NCI-H1436 (cell line): ENCODE measurements around the gene AKNA.

Experiments used
- DNase-seq: peaks from one replicate; lab custom pipeline; 2025; lab: John Stamatoyannopoulos, UW

Gene AKNA

DNA sequence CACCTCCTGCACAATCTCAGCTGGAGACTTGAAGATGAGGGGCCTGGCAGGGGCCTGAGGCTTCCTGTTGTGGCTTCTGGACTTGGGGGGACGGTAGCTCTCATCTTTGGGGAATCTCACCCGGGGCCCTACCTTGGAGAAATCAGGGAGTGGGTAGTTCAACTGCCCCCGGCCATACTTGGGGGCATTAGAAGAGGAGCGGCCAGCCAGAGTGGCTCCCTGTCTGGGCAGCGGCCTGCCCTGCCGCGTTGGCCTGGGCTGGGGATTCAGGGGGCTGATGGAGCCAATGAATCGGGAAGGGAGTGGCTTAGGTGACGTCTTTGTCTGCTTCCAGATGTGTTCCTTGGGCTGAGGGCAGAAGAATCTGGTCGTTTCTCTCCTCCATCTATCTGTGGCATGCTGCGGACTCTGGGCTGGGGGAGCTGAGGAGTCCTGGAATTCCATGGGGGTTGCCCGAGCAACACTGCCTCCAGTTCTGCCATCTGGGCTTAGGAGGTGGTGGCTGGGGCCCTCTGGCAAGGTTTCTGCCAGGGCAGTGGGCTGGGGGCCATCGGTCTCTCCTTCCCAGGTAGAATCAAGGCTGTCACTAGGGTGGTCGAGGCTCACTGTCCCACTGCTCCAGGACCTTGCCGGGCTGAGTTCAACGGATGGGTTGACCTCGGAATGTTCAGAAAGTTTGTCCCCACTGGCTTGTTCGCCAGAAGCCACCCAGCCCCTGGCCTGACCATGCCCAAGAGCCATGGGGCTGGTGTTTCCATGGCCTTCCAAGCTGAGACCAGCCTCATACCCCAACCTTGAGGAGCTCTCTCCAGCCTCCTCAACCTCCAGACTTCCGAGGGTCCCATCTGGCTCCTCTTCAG is 11.0 kb downstream of the AKNA start:
- no peak for DNase-seq

DNA sequence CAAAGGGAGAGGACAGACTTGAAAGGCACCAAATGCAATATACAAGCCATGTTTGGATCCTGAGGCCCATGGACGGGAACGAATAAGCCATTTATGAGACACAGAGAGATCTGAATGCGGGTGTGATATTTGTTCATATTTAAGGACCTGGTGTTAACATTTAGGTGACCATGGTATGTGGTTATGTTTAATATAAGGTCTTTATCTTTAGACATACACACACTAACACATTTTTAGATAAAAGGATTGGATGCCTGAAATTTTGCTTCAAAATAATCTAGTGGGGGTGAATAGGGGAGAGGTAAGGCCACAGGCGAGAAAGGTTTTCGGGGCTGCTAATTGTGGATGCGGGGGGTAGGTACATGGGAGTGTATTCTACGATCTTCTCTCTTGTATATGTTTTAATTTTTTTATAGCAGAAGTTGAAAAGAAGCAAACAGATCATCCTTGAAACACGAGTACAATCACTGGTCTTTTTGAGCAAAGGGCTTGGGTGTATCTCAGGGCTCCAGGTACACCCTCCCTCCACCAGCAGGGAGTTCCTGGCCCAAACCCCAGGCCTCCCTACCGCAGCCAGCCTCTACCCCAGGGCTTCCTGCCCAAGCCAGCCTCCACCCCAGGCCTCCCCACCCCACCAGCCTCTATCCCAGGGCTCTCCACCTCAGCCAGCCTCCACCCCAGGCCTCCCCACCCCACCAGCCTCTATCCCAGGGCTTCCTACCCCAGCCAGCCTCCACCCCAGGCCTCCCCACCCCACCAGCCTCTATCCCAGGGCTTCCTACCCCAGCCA is 12.2 kb downstream of the AKNA start:
- DNase-seq, result no peak

DNA sequence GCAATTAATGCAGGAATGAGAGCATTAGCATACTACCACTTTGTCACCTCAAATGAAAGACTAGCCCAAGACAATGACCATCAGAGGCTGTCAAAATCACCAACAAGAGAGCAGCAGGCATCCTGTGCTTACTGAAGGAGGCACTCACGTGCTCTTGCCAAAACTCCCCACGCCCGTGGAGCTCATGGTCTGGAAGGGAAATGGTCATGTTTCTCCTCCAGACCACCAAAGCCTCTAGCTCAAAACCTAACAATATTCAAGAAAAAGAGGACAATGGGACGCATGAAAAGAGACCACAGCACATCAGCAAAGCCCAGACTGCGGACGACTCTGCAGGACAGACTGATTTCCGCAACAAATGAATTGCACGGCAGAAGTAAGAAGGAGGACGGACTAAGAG is 12.8 kb downstream of the AKNA start:
- DNase-seq, result no peak

DNA sequence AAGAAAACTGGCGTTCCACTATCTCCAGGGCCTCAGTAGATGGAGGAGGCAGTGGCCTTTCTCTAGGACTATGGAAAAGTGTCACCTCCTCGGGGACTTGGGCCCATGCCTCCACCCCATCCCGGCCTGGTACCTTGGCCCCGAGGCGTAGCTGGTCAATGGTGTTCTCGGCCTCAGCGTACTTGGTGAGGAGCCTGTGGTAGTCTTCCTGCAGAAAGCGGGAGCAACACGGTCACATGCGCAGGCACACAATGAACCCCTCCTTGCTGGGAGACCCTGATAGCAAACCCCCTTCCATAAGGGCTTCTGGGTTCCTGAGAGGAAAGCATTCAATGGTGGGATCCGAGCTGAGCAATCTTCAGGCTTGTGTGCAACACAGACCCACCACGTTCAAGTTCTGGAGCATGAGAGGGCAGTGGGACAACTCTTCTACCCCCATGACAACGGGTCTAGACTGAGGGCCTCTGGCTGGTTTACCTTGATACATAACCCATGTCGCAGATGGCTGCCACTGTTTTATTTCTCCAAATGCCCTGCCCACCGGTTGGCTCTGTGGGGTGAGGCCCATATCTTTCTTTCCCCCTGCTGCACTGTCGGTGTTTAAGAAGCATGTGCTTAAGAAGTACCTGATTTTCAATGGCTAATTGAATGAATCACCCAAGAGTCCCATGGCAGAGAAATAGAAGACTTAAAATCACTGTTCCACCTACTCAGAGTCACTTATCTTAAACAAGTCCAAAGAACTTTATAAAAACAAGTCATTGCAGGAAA is 13.6 kb downstream of the AKNA start:
- DNase-seq, result no peak

DNA sequence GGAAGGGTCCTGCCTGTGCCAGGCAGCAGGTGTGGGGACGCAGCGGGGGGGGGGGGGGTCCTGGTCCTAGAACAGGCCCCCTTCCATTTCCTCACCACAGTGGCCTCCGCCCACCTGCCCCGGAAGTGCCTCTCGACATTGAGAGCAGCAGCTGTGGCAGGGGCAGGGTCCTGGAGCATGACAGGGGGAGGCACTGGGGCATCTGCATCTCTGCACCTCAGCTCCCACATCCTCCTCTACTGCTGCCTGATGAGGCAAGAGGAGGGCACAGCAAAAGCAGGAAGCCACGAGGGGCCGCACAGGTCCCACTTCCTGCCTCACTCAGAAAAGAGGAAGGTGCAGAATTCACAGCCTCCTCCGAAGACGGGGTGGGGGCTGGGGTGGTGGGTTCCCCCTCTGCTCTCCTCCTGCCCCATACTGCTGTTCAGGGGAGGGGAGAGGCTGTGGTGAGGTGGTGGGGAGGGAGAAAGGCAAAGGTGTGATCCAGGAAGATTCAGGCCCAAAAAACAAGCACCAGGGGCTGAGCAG is 14.8 kb downstream of the AKNA start:
- no peak for DNase-seq

DNA sequence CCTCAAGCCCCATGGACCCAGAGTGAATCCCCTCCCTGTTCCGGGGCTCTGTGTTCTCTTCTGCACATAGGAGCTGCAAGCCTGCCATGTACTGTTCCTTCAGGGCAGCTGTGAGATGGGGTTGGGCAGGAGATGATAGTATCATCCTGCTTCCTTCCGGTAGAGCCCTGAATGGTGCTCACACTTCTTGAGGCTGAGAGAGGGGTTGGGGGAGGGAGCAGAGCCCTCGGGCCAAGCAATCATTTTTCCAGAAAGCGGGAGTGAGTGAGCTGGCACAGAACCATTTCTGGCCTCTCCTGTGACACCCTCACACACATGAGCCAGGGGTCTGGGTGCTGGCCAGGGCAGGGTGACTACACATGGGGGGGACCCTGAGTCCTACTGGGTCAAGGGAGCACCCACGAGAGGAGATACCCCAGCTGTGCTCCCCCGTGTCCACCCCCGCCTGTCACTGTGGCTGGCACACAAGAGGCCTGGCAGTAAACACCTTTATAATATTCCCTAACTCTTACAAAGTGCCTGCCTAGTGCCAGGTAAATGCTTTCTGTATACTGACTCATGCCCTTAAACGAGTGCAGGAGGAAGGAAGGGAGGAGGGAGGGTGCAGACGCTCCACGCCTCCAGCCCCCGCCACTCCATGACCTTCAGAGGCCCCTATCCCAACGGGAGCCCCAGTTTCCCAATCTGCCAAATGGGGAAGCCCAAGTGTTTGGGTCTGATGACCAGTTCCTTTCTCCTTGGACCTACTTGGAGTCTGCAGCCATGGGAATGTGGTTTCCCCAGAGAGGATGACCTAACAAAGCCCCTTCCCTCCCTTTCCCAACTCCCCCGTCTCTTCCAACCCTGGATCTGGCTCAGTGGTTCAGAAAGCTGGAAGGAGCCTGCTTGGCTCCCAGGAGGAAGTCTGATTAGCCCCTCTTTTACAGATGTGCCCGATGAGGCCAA is 15.5 kb downstream of the AKNA start:
- no peak for DNase-seq

DNA sequence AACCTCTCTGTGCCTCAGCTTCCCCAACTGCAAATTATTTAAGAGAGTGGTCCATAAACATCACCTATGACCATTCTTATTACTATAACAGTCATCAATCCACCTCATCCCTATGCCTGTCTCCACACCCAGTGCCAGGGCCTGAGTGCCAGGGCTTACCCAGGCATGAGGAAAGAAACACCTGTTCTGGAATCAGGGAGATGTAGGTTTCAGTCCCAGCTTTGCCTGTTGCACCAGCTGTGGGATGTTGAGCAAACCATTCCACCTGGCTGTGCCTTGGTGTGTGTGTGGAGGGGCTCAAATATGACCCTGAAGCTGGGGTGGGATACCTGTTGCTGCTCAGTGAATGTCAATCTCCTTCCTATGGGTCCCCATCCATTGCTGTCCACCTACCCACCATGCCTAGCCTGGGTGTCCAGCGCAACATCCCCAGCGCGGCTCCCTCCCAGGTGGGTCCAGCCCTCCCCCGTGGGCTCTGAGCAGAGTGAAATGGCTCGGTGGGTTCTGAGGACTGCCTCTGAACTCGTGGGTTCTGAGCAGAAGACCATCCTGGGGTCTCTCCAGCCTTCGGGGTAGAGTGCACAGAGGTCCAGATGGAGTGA is 16.3 kb downstream of the AKNA start:
- no peak for DNase-seq

DNA sequence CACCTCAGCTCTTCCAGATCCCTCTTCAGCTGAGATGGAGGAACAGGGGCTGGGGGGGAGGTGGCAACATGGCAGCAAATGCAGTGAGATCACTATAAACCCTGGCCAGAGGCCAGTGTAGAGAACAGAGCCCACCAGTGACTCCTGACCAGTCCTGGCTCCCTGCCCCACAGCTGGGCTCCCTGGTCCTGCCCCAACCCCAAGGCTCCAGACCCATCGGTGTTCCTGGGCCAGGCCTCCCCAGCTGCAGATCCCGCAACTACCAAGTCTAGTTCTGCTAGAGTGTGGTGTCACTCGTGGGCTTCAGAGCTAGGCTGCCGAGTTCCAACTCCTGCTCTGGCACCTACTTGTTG is 16.8 kb downstream of the AKNA start:
- no peak for DNase-seq

DNA sequence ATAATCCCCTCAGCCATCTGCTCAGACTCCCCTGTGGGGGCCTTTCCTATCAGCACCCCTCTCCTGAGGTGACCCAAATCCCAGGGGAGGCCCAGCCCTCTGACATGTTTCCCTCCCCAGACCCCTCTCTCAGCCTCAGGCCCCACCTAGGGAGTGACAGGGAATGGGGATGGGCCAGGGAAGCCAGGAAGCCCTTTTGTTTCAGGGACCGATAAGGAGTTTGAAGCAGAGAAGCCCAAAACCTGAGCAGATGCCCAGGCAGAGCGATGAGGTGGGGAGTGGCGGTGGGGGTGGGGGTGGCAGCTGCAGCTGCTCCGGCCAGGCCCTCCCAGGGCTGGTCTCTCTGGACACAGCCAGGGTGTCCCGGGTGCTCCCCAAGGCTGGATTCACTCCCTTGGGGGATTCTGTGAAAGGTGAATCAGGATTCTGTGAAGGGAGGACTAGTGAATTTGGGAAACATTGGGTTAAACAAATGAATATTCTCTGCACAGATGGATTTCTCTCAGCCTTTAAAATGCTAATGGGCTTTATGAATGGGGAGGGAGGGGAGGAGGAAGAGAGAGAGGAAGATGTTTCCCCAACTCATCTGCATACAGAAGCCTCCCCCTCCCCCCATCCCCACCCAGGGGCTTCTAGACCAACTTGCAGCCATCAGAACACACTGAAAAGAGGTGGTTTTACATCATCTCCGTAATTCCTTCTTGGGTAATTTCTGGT is 17.4 kb downstream of the AKNA start:
- DNase-seq, result no peak

DNA sequence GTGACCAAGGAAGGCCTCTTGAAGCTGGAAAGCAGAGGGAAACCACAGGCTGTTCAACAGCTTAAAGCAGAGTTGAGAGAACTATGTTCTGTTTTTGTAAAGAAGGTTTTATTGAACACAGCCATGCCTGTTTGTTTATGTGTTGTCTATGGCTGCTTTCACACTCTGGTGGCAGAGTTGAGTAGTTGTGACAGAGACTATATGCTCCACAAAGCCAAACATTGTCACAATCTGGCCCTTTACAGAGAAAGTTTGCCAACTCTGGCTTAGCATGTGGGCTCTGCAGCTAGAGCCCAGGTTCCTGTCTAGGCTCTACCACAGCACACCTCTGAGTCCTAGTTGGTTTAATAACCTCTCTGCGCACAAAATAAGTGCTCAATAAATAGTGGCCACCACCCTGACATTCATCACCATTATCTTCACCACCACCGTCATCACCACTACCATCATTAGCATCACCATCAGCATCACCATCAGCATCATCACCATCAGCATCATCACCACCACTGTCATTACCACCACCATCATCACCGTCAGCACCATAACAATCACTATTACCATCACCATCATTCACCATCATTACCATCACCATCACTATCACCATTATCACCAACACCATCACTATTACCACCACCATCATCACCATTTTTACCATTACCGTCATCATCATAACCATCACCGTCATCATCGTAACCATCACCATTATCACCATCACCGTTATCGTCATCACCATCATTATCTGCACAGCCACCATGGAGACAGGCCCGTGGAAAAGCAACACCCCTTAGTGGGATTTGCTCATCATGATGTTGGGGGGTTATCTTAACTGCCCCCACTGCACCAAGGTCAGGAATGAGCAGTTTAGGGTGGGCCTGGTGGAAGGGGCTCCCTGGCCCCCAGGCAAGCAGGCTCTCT is 18.3 kb downstream of the AKNA start:
- no peak for DNase-seq

DNA sequence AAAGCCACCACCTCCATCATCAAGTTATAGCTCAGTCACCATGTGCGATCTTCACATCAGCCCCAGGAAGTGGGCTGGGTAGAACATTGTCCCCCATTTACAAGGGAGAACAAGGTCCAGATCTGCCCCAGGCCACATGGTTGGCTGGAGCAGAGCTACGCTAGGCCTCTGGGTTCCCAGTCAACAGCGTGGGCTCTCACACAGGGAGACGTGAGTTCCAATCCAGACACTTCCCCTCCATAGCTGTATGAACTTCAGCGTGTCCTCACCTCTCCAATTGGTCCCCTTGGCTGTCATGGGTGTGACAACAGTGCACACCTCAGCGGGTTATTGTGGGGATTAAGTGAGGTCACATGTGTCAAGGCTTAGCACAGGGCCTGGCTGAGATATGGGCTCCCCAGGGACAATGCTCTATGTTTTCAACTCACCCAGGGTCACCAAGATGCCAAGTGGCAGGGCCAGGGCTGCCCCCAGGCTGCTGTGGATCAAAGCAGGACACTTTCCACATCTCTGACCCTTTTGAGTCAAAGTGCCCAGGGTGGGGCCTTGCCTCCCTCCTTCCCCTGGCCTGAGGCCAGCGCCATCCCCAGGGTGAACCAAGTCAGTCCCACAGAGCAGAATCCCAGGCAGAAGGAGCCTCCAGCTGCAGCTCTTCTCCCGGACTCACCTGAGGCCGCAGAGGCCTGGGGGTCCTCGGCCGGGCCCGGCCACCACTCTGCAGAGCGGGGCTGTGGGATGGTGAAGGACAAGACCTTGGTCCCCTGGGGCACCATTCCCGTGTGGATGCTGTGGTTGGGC is 19.8 kb downstream of the AKNA start:
- no peak for DNase-seq

DNA sequence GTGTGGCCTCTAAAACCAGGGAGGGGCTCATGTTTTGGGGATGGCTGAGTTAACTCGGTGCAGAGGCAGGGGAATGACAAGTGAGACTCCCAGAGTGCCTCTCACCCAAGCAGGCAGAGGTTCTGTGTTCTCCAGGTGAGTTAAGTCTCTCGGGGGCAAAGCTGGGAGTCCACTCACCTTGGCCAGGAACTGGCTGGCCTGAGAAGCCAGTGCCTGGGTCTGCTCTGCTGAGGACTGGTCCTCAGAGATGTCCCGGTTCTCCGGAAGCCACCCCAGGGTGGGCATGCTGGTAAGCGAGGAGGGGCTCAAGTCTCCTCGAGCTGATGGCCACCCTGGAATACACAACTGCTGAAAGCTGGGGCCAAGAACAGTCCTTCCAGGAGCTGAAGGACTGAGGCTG is 20.4 kb downstream of the AKNA start:
- no peak for DNase-seq

DNA sequence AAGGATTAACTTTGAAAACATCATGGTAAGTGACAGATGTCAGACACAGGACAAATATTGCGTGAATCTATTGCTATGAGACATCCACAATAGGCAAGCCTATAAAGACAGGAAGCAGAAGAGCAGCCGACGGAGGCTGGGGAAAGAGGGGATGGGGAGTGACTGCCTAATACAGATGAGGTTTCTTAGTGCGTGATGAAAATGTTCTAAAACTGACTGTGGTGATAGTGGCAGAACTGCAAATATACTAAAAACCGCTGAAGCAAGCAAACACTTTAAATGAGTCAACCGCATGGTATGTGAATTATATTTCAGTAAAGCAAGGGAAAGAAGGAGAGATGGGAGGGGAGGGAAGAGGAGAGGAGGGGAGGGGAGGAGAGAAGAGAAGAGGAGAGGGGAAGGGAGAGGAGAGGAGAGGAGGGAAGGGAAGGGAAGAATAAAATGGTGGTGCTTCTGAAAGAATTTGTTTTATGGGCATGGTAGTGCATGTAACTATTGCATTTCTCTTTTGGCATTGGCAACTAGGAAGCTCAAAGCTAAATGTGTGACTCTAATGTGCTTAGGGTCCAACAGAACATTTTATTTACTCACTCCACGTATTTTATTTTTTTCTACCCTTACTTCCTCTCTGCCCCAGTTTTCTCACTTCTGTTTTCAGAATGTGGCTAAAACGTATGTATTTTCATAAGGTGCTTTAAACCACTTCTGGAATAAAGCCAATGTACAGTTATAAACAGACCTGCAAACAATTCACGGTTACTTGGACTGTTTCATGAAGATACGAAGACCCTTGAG is 21.3 kb downstream of the AKNA start:
- no peak for DNase-seq

DNA sequence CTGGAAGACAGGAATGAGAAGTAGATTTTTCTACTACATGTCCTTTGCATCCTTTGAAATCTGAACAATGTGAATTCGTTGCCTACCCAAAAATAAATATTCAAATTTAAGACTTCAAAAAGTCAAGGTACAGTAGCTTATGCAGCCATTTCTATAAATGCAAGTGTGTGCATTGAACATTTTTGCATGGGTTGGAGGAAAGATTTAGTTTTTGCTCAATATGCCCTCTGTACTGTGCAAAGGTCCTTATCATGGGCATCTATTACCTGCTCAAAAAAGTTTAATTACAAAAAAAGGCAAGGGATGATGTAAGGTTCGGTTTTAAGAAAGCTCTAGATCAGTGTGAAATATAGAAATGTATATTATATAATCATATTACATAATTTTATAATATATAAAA is 22.6 kb downstream of the AKNA start:
- no peak for DNase-seq

DNA sequence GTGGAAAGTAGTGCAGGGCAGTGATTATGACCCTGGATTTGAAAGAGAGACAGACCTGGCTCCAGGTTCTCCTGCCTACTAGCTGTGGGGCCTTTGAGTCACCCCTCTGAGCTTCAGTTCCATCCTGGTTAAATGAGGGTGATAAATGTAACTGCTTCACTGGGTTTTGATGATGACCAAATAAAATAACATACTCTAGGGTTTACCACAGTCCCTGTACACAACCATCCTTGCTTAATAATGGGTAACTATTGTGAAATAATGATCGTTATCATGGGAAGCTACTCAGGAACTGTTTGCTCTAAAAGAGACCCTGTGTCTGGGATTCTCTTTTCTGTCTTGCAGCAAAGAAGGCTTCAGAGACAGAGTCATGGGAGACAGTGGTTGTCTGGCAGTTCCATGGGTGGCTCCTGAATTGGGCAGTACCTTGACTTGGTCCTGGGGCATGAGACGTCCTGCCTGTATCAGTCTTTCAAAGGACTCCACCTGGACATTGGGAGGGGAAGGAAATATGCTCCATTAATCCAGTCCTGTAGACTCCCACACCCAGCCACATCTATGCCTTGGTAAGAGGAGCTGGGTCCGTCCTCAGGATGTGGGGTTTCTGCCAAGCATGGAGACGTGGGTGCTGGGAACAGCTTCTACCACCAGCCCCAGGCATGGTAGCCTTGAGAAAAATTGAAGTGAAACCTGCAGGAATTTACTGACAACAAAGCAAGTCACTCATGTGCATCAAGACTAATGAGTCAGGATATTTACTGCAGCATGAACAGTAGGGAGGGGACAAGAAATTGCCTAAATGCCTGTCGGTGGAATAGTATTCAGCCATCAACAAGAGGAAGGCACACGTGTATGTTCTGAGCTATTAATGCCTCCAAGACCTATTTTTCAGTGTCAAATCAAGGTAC is 23.4 kb downstream of the AKNA start:
- DNase-seq, result no peak

DNA sequence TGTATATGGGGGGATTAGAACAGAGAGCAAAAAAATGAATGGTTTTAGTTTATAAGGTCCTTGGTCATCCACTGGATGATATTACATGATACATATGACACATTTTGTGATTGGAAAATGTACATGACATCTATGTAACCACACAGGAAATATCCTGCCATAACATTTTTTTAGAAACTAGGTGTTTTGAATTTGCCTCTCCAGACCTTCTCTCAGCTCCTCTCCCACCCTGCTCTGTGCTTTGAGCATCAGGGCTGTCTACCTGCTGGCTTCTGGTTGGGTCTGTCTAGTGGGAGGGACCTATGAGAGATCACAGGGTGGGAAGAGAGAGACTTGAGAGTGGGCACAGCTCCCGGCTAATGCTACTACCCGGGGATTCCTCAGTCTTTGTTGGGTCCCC is 24.4 kb downstream of the AKNA start:
- no peak for DNase-seq
